ENCODE measurements around the gene FMR1.

The FMR1 gene

DNA sequence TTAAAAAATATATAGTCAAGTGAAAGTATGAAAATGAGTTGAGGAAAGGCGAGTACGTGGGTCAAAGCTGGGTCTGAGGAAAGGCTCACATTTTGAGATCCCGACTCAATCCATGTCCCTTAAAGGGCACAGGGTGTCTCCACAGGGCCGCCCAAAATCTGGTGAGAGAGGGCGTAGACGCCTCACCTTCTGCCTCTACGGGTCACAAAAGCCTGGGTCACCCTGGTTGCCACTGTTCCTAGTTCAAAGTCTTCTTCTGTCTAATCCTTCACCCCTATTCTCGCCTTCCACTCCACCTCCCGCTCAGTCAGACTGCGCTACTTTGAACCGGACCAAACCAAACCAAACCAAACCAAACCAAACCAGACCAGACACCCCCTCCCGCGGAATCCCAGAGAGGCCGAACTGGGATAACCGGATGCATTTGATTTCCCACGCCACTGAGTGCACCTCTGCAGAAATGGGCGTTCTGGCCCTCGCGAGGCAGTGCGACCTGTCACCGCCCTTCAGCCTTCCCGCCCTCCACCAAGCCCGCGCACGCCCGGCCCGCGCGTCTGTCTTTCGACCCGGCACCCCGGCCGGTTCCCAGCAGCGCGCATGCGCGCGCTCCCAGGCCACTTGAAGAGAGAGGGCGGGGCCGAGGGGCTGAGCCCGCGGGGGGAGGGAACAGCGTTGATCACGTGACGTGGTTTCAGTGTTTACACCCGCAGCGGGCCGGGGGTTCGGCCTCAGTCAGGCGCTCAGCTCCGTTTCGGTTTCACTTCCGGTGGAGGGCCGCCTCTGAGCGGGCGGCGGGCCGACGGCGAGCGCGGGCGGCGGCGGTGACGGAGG, at the start of gene FMR1:
FMR1 (plus strand) TSS at position 728 of the 831 bp plus-strand sequence. CDS start 261 bp downstream, outside the sequence.
- TF ChIP-seq NFIC (IDR thresholded peaks at IDR 0.05) (no peak), CEBPB (IDR thresholded peaks at IDR 0.05) (no peak), TAF1 (IDR thresholded peaks at IDR 0.05; ENCODE audit: low read depth) (no peak; the same call in 1 of the 2 replicates), ZBTB7A (IDR thresholded peaks at IDR 0.05; ENCODE audit: low read depth) (no peak), TCF12 (IDR thresholded peaks at IDR 0.05; ENCODE audit: low read depth) (no peak), MAX (IDR thresholded peaks at IDR 0.05) (peak; percentile 92), YY1 (IDR thresholded peaks at IDR 0.05; ENCODE audit: low read depth) (no peak), CREB1 (IDR thresholded peaks at IDR 0.05; ENCODE audit: low read depth) (no peak), EP300 (IDR thresholded peaks at IDR 0.05; ENCODE audit: borderline replicate concordance) (no peak), RAD21 (IDR thresholded peaks at IDR 0.05; ENCODE audit: low read depth) (no peak), EGR1 (IDR thresholded peaks at IDR 0.05) (no peak), TEAD4 (IDR thresholded peaks at IDR 0.05) (no peak), FOXM1 (IDR thresholded peaks at IDR 0.05; ENCODE audit: borderline replicate concordance, low read depth) (no peak)
- TF ChIP-seq, protein P1, sequence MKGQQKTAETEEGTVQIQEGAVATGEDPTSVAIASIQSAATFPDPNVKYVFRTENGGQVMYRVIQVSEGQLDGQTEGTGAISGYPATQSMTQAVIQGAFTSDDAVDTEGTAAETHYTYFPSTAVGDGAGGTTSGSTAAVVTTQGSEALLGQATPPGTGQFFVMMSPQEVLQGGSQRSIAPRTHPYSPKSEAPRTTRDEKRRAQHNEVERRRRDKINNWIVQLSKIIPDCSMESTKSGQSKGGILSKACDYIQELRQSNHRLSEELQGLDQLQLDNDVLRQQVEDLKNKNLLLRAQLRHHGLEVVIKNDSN (IDR thresholded peaks at IDR 0.05): peak; percentile 91
- TF ChIP-seq, protein P2, sequence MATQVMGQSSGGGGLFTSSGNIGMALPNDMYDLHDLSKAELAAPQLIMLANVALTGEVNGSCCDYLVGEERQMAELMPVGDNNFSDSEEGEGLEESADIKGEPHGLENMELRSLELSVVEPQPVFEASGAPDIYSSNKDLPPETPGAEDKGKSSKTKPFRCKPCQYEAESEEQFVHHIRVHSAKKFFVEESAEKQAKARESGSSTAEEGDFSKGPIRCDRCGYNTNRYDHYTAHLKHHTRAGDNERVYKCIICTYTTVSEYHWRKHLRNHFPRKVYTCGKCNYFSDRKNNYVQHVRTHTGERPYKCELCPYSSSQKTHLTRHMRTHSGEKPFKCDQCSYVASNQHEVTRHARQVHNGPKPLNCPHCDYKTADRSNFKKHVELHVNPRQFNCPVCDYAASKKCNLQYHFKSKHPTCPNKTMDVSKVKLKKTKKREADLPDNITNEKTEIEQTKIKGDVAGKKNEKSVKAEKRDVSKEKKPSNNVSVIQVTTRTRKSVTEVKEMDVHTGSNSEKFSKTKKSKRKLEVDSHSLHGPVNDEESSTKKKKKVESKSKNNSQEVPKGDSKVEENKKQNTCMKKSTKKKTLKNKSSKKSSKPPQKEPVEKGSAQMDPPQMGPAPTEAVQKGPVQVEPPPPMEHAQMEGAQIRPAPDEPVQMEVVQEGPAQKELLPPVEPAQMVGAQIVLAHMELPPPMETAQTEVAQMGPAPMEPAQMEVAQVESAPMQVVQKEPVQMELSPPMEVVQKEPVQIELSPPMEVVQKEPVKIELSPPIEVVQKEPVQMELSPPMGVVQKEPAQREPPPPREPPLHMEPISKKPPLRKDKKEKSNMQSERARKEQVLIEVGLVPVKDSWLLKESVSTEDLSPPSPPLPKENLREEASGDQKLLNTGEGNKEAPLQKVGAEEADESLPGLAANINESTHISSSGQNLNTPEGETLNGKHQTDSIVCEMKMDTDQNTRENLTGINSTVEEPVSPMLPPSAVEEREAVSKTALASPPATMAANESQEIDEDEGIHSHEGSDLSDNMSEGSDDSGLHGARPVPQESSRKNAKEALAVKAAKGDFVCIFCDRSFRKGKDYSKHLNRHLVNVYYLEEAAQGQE (IDR thresholded peaks at IDR 0.05; ENCODE audit: low read depth): no peak

DNA sequence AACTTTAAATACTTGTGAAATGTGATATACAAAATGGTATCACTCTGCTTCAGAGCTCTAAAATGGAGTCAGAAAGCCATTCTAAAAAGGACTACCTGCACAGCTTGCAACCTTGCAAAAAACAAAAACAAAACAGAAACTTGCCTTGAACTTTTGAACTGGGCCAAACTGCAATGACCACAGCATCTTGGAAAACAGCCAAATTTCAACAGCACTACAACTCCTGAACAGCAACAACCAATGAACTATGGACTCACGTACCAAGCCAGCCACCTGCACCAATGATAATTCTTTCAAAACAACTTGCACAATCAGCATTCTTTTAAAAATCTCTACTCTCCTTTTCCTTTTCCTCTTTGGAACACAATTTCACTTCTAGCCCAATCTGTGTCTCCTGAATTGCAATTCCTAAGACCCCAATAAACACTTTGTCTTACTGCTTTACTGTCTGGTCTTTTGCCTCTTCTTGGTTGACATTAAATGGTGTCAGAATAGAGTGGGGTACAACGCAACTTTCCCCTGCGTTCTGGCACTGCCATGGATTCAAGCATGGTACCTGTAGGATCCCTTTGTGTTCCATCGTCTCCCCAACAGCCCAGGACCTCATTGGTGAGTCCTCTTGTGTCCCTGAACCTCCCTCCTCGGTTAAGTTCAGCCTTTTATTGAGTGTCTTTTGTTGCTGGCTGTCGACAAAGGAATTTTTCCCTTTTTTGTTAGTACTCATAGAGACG, 35.7 kb upstream of the FMR1 start:
- TF ChIP-seq, protein P2 (IDR thresholded peaks at IDR 0.05; ENCODE audit: low read depth): no peak
- no peak for TF ChIP-seq CEBPB (IDR thresholded peaks at IDR 0.05)
- TF ChIP-seq FOXM1 (IDR thresholded peaks at IDR 0.05; ENCODE audit: borderline replicate concordance, low read depth): no peak
- TF ChIP-seq, protein P1 (IDR thresholded peaks at IDR 0.05): no peak
- no peak for TF ChIP-seq CREB1 (IDR thresholded peaks at IDR 0.05; ENCODE audit: low read depth)
- TF ChIP-seq NFIC (IDR thresholded peaks at IDR 0.05): no peak
- no peak for TF ChIP-seq MAX (IDR thresholded peaks at IDR 0.05)
- no peak for TF ChIP-seq RAD21 (IDR thresholded peaks at IDR 0.05; ENCODE audit: low read depth)
- no peak for TF ChIP-seq EGR1 (IDR thresholded peaks at IDR 0.05)
- no peak for TF ChIP-seq ZBTB7A (IDR thresholded peaks at IDR 0.05; ENCODE audit: low read depth)
- no peak for TF ChIP-seq TAF1 (IDR thresholded peaks at IDR 0.05; ENCODE audit: low read depth)
- TF ChIP-seq YY1 (IDR thresholded peaks at IDR 0.05; ENCODE audit: low read depth): no peak
- TF ChIP-seq TEAD4 (IDR thresholded peaks at IDR 0.05): no peak
- no peak for TF ChIP-seq EP300 (IDR thresholded peaks at IDR 0.05; ENCODE audit: borderline replicate concordance)
- no peak for TF ChIP-seq TCF12 (IDR thresholded peaks at IDR 0.05; ENCODE audit: low read depth)

GRCh38 chrX:147876849-147877646, 34.7 kb upstream of the FMR1 start:
- TF ChIP-seq MAX (IDR thresholded peaks at IDR 0.05) (no peak), CEBPB (IDR thresholded peaks at IDR 0.05) (no peak), FOXM1 (IDR thresholded peaks at IDR 0.05; ENCODE audit: borderline replicate concordance, low read depth) (no peak), NFIC (IDR thresholded peaks at IDR 0.05) (no peak), YY1 (IDR thresholded peaks at IDR 0.05; ENCODE audit: low read depth) (no peak), TAF1 (IDR thresholded peaks at IDR 0.05; ENCODE audit: low read depth) (no peak), ZBTB7A (IDR thresholded peaks at IDR 0.05; ENCODE audit: low read depth) (no peak), RAD21 (IDR thresholded peaks at IDR 0.05; ENCODE audit: low read depth) (no peak), EGR1 (IDR thresholded peaks at IDR 0.05) (no peak), EP300 (IDR thresholded peaks at IDR 0.05; ENCODE audit: borderline replicate concordance) (no peak), CREB1 (IDR thresholded peaks at IDR 0.05; ENCODE audit: low read depth) (no peak), TCF12 (IDR thresholded peaks at IDR 0.05; ENCODE audit: low read depth) (no peak), TEAD4 (IDR thresholded peaks at IDR 0.05) (no peak)
- TF ChIP-seq, protein P1 (IDR thresholded peaks at IDR 0.05): no peak
- TF ChIP-seq, protein P2 (IDR thresholded peaks at IDR 0.05; ENCODE audit: low read depth): no peak
